ENCODE results near the gene PCSK5.
"Not testable (repeated sequence)": the region's sequence is repeated elsewhere in the genome, so short reads cannot be mapped to it uniquely, and the experiment has no call there.

Gene PCSK5

GRCh38 chr9:76333964-76334363 is 443.5 kb downstream of the PCSK5 start:
- no peak for DNase-seq

- DNase-seq, result no peak
Observed at GRCh38 chr9:76336027-76336426, 445.6 kb downstream of the PCSK5 start.

GRCh38 chr9:76338418-76338817 is 447.9 kb downstream of the PCSK5 start:
- no peak for DNase-seq

GRCh38 chr9:76341616-76342015 is 451.1 kb downstream of the PCSK5 start:
- DNase-seq, result no peak

- no peak for DNase-seq
Observed at GRCh38 chr9:76342201-76342600, 451.7 kb downstream of the PCSK5 start.

- no peak for DNase-seq
Observed at GRCh38 chr9:76342858-76343257, 452.4 kb downstream of the PCSK5 start.

- DNase-seq, result no peak
Observed at GRCh38 chr9:76349865-76350264, 459.4 kb downstream of the PCSK5 start.

- no peak for DNase-seq
Observed at GRCh38 chr9:76351006-76351405, 460.5 kb downstream of the PCSK5 start.

GRCh38 chr9:76352026-76352620 is 461.6 kb downstream of the PCSK5 start:
- no peak for DNase-seq

GRCh38 chr9:76353280-76353679 is 462.8 kb downstream of the PCSK5 start:
- no peak for DNase-seq

GRCh38 chr9:76354221-76354620 is 463.7 kb downstream of the PCSK5 start:
- DNase-seq, result no peak

- no peak for DNase-seq
Observed at GRCh38 chr9:76355886-76356285, 465.4 kb downstream of the PCSK5 start.

- DNase-seq, result no peak
Observed at GRCh38 chr9:76357555-76357954, 467.1 kb downstream of the PCSK5 start.

- no peak for DNase-seq
Observed at GRCh38 chr9:76358628-76359280, 468.3 kb downstream of the PCSK5 start.

- no peak for DNase-seq
Observed at GRCh38 chr9:76359365-76359764, 468.9 kb downstream of the PCSK5 start.

GRCh38 chr9:76359766-76360165 is 469.3 kb downstream of the PCSK5 start:
- DNase-seq, result no peak

GRCh38 chr9:76362332-76363031 is 472.0 kb downstream of the PCSK5 start:
- not testable (repeated sequence) for DNase-seq

- DNase-seq, result no peak
Observed at GRCh38 chr9:76363032-76363395, 472.5 kb downstream of the PCSK5 start.

- no peak for DNase-seq
Observed at GRCh38 chr9:76365028-76365427, 474.6 kb downstream of the PCSK5 start.

- DNase-seq, result peak; percentile 63
Observed at GRCh38 chr9:76366275-76366674, 475.8 kb downstream of the PCSK5 start.

- peak; percentile 94 for DNase-seq
Observed at GRCh38 chr9:76369583-76369982, 479.1 kb downstream of the PCSK5 start.

GRCh38 chr9:76370396-76371023 is 480.0 kb downstream of the PCSK5 start:
- DNase-seq, result no peak

GRCh38 chr9:76371901-76372300 is 481.4 kb downstream of the PCSK5 start:
- DNase-seq, result no peak

- no peak for DNase-seq
Observed at GRCh38 chr9:76372336-76372735, 481.9 kb downstream of the PCSK5 start.

Measured in NCI-H748 treated with DMSO at 0.1 percent for 48 hours (cell line).